Gastroesophageal sphincter (tissue), 3 donors: ENCODE data around the gene SLC1A3.

Experiments used
- CTCF ChIP-seq, 4 experiments: fragments of 200-600 bp in 2 of 4; fragments of 450-650 bp in 2 of 4; sonication (generic) in 1 of 4; IDR thresholded peaks; one replicate each; pipeline ENCODE4 v1.5.1; 2017 to 2019; ENCODE audit warnings: antibody characterized with exemption in 4 of 4, mild to moderate bottlenecking in 2 of 4, moderate library complexity in 2 of 4
- EP300 ChIP-seq: sonication (generic); formaldehyde crosslinking; IDR thresholded peaks from one replicate; pipeline ENCODE4 v1.6.1; 2017; ENCODE audit warnings: antibody characterized with exemption, mild to moderate bottlenecking
- POLR2A ChIP-seq, 2 donors: fragments of 450-650 bp; IDR thresholded peaks; one replicate each; pipeline ENCODE4 v1.6.1; 2017; ENCODE audit warnings: antibody characterized with exemption in 2 of 2, mild to moderate bottlenecking in 2 of 2, moderate library complexity in 1 of 2
- POLR2AphosphoS5 ChIP-seq: sonication (generic); formaldehyde crosslinking; IDR thresholded peaks from one replicate; pipeline ENCODE4 v1.6.1; 2017; ENCODE audit warnings: antibody characterized with exemption

DNA sequence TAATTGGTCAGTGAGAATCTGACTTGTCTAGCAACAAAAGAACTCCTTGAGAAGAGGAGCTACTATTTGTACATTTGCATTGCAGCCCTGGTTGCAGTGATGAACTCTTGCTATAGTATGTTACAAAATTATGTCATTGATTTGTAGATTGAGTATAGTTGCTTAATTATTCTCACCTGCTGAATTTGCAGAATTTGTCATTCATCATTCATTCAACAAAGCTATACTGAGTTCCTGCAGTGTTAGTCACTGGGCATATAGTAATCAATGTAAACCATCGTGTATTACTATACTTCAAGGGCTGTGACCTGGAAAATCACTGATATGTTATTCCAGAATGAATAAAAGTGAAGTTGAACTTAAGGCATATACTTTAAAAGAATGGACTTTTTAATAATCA, 50.1 kb downstream of the SLC1A3 start:
- TF ChIP-seq POLR2A (IDR thresholded peaks at IDR 0.05) (no peak), CTCF (IDR thresholded peaks at IDR 0.05) (no peak), POLR2AphosphoS5 (no peak), EP300 (no peak)
